Nephron (organoid): ENCODE data around the gene ETV6.

Source experiments
- H3K27ac Mint-ChIP-seq, 3 experiments: 2 replicates each; pipeline ENCODE4 v1.8.0; 2020; ENCODE audit warnings: mixed read lengths in 3 of 3, mild to moderate bottlenecking in 2 of 3, moderate library complexity in 1 of 3
- H3K27me3 Mint-ChIP-seq: 2 replicates; pipeline ENCODE4 v1.8.0; 2021; ENCODE audit warnings: low read depth, mild to moderate bottlenecking, moderate library complexity, mixed read lengths
- H3K36me3 Mint-ChIP-seq: 2 replicates; pipeline ENCODE4 v1.8.0; 2020; ENCODE audit warnings: low read depth, mixed read lengths
- H3K4me1 Mint-ChIP-seq: 2 replicates; pipeline ENCODE4 v1.8.0; 2020; ENCODE audit warnings: mixed read lengths
- H3K4me3 Mint-ChIP-seq, 3 experiments: 2 replicates each; pipeline ENCODE4 v1.8.0; 2020; ENCODE audit warnings: mild to moderate bottlenecking in 3 of 3, mixed read lengths in 3 of 3, moderate library complexity in 2 of 3
- H3K9me3 Mint-ChIP-seq: 2 replicates; pipeline ENCODE4 v1.8.0; 2020; ENCODE audit warnings: mixed read lengths
- TF ChIP-seq, protein P1 (sequence below), 3 experiments: fragments of 200-600 bp; sonication (generic); IDR thresholded peaks; one replicate each; pipeline ENCODE4 v1.5.0; 2021; ENCODE audit warnings: antibody characterized with exemption in 3 of 3; ENCODE audit not compliant: unreplicated experiment in 3 of 3

Gene ETV6

DNA sequence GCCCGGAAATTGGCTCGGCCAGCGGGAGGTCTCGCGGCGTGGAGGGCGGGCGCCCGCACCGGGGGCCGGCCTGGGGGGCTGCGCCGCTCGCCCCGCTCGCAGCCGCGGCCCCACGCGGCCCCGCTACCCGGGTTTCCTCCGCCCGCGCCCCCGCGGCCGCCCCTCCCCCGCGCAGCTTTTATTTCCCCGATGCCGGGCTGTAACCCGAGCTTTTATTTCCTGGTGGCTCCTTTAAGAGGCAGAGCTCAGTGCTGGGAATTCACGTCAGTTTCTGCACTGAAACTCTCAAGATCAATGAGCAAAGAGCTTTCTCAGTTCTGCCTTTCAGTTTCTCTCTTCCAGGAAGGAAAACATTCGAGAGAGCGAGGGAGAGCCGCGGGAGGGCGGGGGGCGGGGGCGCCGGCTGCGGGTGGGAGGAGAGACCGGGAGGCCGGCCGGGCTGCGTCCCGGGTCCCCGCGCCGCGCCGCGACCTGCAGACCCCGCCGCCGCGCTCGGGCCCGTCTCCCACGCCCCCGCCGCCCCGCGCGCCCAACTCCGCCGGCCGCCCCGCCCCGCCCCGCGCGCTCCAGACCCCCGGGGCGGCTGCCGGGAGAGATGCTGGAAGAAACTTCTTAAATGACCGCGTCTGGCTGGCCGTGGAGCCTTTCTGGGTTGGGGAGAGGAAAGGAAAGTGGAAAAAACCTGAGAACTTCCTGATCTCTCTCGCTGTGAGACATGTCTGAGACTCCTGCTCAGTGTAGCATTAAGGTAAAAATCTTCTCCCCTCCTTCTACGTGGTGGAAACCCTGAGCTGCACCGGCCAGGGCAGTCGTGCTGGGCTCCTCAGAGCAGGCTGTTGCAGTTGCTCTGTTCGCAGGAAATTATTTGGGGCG lies at the start of gene ETV6:
TSS of gene ETV6 (plus strand) at position 262 of the 873 bp plus-strand sequence. CDS start at position 716, 454 bp downstream.
- H3K27me3 Mint-ChIP-seq = no peaks in the 10 kb centered on the region
- H3K27ac Mint-ChIP-seq = peak within 1 kb of the TSS; percentile 99
- H3K36me3 Mint-ChIP-seq = no peaks in the 10 kb centered on the region
- H3K9me3 Mint-ChIP-seq = peaks cover 9% of the 10 kb centered on the region
- peak within 1 kb of the TSS; percentile 85 to 98 (median 94) for H3K4me3 Mint-ChIP-seq
- H3K4me1 Mint-ChIP-seq = peaks cover 37% of the 10 kb centered on the region
- TF ChIP-seq, protein P1, sequence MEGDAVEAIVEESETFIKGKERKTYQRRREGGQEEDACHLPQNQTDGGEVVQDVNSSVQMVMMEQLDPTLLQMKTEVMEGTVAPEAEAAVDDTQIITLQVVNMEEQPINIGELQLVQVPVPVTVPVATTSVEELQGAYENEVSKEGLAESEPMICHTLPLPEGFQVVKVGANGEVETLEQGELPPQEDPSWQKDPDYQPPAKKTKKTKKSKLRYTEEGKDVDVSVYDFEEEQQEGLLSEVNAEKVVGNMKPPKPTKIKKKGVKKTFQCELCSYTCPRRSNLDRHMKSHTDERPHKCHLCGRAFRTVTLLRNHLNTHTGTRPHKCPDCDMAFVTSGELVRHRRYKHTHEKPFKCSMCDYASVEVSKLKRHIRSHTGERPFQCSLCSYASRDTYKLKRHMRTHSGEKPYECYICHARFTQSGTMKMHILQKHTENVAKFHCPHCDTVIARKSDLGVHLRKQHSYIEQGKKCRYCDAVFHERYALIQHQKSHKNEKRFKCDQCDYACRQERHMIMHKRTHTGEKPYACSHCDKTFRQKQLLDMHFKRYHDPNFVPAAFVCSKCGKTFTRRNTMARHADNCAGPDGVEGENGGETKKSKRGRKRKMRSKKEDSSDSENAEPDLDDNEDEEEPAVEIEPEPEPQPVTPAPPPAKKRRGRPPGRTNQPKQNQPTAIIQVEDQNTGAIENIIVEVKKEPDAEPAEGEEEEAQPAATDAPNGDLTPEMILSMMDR (IDR thresholded peaks at IDR 0.05; ENCODE audit: unreplicated experiment in 3 of 3) = no peak

GRCh38 chr12:11600199-11600598 lies 49.3 kb upstream of the ETV6 start:
- TF ChIP-seq, protein P1 (IDR thresholded peaks at IDR 0.05; ENCODE audit: unreplicated experiment in 3 of 3) = no peak
- Mint-ChIP-seq H3K36me3 (no peaks in the 10 kb centered on the region), H3K4me3 (no peak overlapping the region), H3K4me1 (no peaks in the 10 kb centered on the region), H3K27me3 (no peaks in the 10 kb centered on the region), H3K27ac (no peak overlapping the region), H3K9me3 (no peaks in the 10 kb centered on the region)

DNA sequence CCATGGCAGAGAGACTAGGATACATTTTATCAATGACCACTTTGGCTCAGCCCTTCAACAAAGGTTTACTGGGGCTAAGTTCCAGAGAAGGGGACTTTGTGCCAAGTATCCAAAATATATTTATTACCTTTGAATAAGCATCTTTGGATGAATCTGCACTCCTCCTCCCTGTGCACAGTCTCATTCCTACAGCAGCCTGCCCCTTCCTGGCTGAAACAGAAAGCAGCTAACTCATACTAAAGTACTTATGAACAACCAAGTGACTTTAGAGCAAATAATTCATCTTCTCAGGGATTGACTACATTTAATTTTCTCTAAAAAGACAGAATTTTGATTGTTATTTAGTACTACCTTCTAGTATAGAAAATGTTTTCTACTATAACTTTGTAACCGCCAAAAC lies 47.8 kb upstream of the ETV6 start:
- H3K27ac Mint-ChIP-seq = no peak overlapping the region
- H3K36me3 Mint-ChIP-seq = no peaks in the 10 kb centered on the region
- TF ChIP-seq, protein P1 (IDR thresholded peaks at IDR 0.05; ENCODE audit: unreplicated experiment in 3 of 3) = no peak
- no peak overlapping the region for H3K4me3 Mint-ChIP-seq
- H3K27me3 Mint-ChIP-seq = no peaks in the 10 kb centered on the region
- H3K4me1 Mint-ChIP-seq = no peaks in the 10 kb centered on the region
- H3K9me3 Mint-ChIP-seq = no peaks in the 10 kb centered on the region

DNA sequence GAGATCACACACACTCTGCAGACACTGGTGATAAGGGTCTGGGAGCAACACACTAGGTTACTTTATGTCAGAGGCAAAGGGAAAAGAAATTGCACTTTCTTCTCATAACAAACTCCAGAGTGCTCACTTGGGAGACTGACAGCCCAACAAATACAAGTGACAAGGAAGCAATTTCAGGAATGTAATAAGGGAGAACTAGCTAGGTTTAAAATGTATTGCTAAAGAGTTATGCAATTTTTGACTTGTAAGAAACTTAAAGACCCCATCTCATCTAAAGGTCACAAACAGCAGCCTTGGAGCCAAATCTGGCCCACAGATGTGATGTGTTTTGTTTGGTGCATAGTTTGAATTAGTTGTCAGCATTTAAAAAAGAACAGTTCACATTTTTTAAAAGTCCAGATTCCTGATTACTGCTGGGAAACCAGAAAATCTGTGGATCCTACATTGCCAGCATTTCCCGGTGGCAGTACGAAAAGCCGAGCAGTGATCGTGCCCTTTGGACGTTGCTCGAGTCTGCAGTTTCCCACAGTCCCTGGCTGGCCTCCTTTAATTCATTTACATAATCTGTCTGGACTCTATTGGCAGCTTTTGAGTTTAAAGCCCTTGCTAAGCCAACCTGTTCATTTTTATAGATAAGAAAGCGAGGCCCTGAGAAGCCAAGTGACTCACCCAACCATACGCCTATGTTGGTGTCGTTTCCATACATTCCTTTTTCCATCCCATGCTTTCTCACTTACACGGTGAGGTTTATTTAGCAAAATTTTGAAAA lies 42.0 kb upstream of the ETV6 start:
- H3K36me3 Mint-ChIP-seq = no peaks in the 10 kb centered on the region
- H3K4me1 Mint-ChIP-seq = no peaks in the 10 kb centered on the region
- H3K9me3 Mint-ChIP-seq = no peaks in the 10 kb centered on the region
- TF ChIP-seq, protein P1 (IDR thresholded peaks at IDR 0.05; ENCODE audit: unreplicated experiment in 3 of 3) = no peak
- peak overlapping the region in 1 of 3 experiments; percentile 70 for H3K27ac Mint-ChIP-seq
- H3K4me3 Mint-ChIP-seq = no peak overlapping the region
- H3K27me3 Mint-ChIP-seq = no peaks in the 10 kb centered on the region

- Mint-ChIP-seq H3K27ac (no peak overlapping the region), H3K9me3 (no peaks in the 10 kb centered on the region), H3K4me3 (no peak overlapping the region), H3K27me3 (no peaks in the 10 kb centered on the region), H3K36me3 (no peaks in the 10 kb centered on the region), H3K4me1 (no peaks in the 10 kb centered on the region)
- TF ChIP-seq, protein P1 (IDR thresholded peaks at IDR 0.05; ENCODE audit: unreplicated experiment in 3 of 3) = no peak
Observed at GRCh38 chr12:11609045-11609444, 40.4 kb upstream of the ETV6 start.
